ENCODE results near the gene TMBIM4. TPM values are rescaled to one million over a fixed set of nuclear protein-coding genes. Genes with fewer than 3 reads are reported as not detected.

TMBIM4 gene
- total and polyA plus RNA-seq, 10 of the 15 experiments (the other 5 are each of a cell fraction or from before 2014, with no cell fraction given): 38.8 to 341 (median 82.8) TPM

DNA sequence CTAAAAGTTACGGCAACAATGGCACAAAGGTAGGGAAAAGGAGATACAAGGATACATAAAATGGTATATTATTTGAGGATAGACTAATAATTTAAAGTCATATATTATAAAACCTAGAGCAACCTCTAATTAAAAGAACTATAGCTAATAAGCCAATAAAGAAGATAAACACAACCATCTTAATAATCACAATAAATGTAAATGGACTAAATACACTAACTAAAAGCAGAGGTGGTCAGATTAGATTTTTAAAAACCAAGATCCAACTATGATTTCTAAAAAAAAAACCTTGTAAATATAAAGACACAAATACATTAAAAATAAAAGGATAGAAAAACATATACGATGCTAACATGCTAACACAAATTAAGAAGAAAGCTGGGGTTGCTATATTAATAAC lies 28.5 kb downstream of the TMBIM4 start (continued):
- TF ChIP-seq, protein P1, sequence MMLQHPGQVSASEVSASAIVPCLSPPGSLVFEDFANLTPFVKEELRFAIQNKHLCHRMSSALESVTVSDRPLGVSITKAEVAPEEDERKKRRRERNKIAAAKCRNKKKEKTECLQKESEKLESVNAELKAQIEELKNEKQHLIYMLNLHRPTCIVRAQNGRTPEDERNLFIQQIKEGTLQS (IDR thresholded peaks at IDR 0.05; ENCODE audit: borderline replicate concordance, extremely low read depth, low read depth, low read length): no peak

DNA sequence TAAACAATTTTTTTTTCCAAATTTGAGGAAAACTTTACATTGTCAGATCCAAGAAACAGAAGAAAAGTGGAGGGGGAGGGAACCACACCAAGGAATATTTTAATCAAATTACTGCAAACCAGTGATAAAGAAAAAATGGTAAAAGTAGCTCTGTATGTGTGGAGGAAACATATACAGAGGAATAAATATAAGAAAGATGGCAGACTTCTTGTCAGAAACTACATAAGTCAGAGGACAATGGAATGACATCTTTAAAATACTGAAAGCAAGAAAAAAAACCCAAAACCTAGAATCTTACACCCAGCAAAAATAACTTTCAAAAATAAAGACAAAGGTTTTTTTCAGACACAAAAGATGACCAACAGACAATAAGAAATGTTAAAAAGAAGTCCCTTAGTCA lies 29.1 kb downstream of the TMBIM4 start:
- H3K9ac ChIP-seq (ENCODE audit: control insufficient read depth, insufficient read depth, low read length): no peak overlapping the region
- DNase-seq (ENCODE audit: low read depth, low spot score) (no peak), FAIRE-seq (no peak), ATAC-seq (no peak)
- ChIA-PET SMC1A (ENCODE audit: uncharacterized antibody, unreplicated experiment) (interaction anchor here (0.8 kb wide), 1 partner anchor 9 kb away, joined by 3 read pairs; no protein-coding TSS in a partner anchor), POLR2A (no interaction called here), RAD21 (ENCODE audit: unreplicated experiment) (no interaction called here), CTCF (interaction anchor here (1.1 kb wide), 1 partner anchor 28 kb away, joined by 3 read pairs; no protein-coding TSS in a partner anchor)
- H3K27me3 ChIP-seq (replicated peaks in 1 of 2; ENCODE audit: control insufficient read depth in 2 of 2, insufficient read depth in 2 of 2, low read length in 1 of 2): no peaks in the 10 kb centered on the region
- no peak overlapping the region for H3K4me2 ChIP-seq (ENCODE audit: control insufficient read depth, insufficient read depth)
- no peak overlapping the region; the same call in 1 of the 2 replicates for H3K4me3 ChIP-seq
- TF ChIP-seq SMAD5 (IDR thresholded peaks at IDR 0.05; ENCODE audit: low read depth) (no peak), CBX5 (IDR thresholded peaks at IDR 0.05; ENCODE audit: low read depth) (peak; percentile 98), SMC3 (IDR thresholded peaks at IDR 0.05; ENCODE audit: borderline replicate concordance, low read length) (0 out of 2 replicates have a peak, but pooled peaks have one; percentile 6)
- TF ChIP-seq, protein P2, sequence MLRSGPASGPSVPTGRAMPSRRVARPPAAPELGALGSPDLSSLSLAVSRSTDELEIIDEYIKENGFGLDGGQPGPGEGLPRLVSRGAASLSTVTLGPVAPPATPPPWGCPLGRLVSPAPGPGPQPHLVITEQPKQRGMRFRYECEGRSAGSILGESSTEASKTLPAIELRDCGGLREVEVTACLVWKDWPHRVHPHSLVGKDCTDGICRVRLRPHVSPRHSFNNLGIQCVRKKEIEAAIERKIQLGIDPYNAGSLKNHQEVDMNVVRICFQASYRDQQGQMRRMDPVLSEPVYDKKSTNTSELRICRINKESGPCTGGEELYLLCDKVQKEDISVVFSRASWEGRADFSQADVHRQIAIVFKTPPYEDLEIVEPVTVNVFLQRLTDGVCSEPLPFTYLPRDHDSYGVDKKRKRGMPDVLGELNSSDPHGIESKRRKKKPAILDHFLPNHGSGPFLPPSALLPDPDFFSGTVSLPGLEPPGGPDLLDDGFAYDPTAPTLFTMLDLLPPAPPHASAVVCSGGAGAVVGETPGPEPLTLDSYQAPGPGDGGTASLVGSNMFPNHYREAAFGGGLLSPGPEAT (IDR thresholded peaks at IDR 0.05; ENCODE audit: low read depth): 0 out of 2 replicates have a peak, but pooled peaks have one; percentile 25
- H4K20me1 ChIP-seq (ENCODE audit: control insufficient read depth, insufficient read depth): no peaks in the 10 kb centered on the region
- H2AFZ ChIP-seq (ENCODE audit: control insufficient read depth, low read depth, low read length): no peak overlapping the region
- H3K4me1 ChIP-seq (ENCODE audit: control insufficient read depth, insufficient read depth, low read length): no peaks in the 10 kb centered on the region
- H3K9me3 ChIP-seq (replicated peaks; ENCODE audit: control insufficient read depth, insufficient read depth, low read length): peaks cover 25% of the 10 kb centered on the region
- in situ Hi-C loops (cut with MboI) (no loop called here), intact Hi-C loops (cut with micrococcal nuclease; ENCODE audit: unreplicated experiment) (no loop called here)
- H3K79me2 ChIP-seq (ENCODE audit: control insufficient read depth, insufficient read depth, low read length): no peaks in the 10 kb centered on the region
- H3K27ac ChIP-seq (ENCODE audit: control insufficient read depth, insufficient read depth): no peak overlapping the region
- peaks cover 6 to 18% of the 10 kb centered on the region in 2 experiments for H3K36me3 ChIP-seq (ENCODE audit: control insufficient read depth in 2 of 2, insufficient read depth in 2 of 2, low read length in 1 of 2)
- no TSS peak for BruUV-seq (replicated peaks)

Data from GM12878 (cell line).